NCI-H446 treated with DMSO at 0.1 percent for 48 hours (cell line): ENCODE measurements around the gene TSTD1.

Source experiments
- DNase-seq: peaks from one replicate; lab custom pipeline; 2025; lab: John Stamatoyannopoulos, UW

Gene TSTD1

GRCh38 chr1:161038523-161039153 is at the start of gene TSTD1:
TSS of gene TSTD1 (minus strand) at chr1:161038964. CDS start at chr1:161038889, 75 bp downstream.
- no peak for DNase-seq

GRCh38 chr1:161086457-161086856 is 47.7 kb upstream of the TSTD1 start:
- DNase-seq: no peak

- DNase-seq: no peak
Observed at GRCh38 chr1:161085165-161085564, 46.4 kb upstream of the TSTD1 start.

GRCh38 chr1:161084597-161084988 is 45.8 kb upstream of the TSTD1 start:
- DNase-seq: no peak

GRCh38 chr1:161083748-161084596 is 45.2 kb upstream of the TSTD1 start:
- no peak for DNase-seq

- no peak for DNase-seq
Observed at GRCh38 chr1:161082996-161083747, 44.4 kb upstream of the TSTD1 start.

- no peak for DNase-seq
Observed at GRCh38 chr1:161082483-161082882, 43.7 kb upstream of the TSTD1 start.

- no peak for DNase-seq
Observed at GRCh38 chr1:161081519-161081918, 42.8 kb upstream of the TSTD1 start.

GRCh38 chr1:161080441-161081405 is 42.0 kb upstream of the TSTD1 start:
- DNase-seq: no peak

GRCh38 chr1:161079436-161080110 is 40.8 kb upstream of the TSTD1 start:
- no peak for DNase-seq

- no peak for DNase-seq
Observed at GRCh38 chr1:161077426-161077825, 38.7 kb upstream of the TSTD1 start.

- no peak for DNase-seq
Observed at GRCh38 chr1:161076410-161076809, 37.6 kb upstream of the TSTD1 start.

GRCh38 chr1:161074676-161075368 is 36.1 kb upstream of the TSTD1 start:
- DNase-seq: no peak

GRCh38 chr1:161073474-161074121 is 34.8 kb upstream of the TSTD1 start:
- DNase-seq: no peak

GRCh38 chr1:161072751-161073449 is 34.1 kb upstream of the TSTD1 start:
- DNase-seq: no peak

- DNase-seq: no peak
Observed at GRCh38 chr1:161071886-161072371, 33.2 kb upstream of the TSTD1 start.

GRCh38 chr1:161070761-161071160 is 32.0 kb upstream of the TSTD1 start:
- no peak for DNase-seq

GRCh38 chr1:161069731-161070270 is 31.0 kb upstream of the TSTD1 start, which contains the start of gene ARHGAP30:
TSS of gene ARHGAP30 (minus strand) at chr1:161069891. CDS start at chr1:161069624, 267 bp downstream.
- no peak for DNase-seq

- DNase-seq: no peak
Observed at GRCh38 chr1:161069241-161069640, 30.5 kb upstream of the TSTD1 start.
